HEK293 (cell line): ENCODE measurements around the gene B4GALNT2.

Experiments
- CTCF ChIA-PET: fragments of 350-600 bp; formaldehyde crosslinking; extraction: SDS; loops from one replicate; lab custom pipeline; 2021; ENCODE audit warnings: antibody characterized with exemption; lab: Yijun Ruan, JAX
- POLR2A ChIA-PET: fragments of 300-600 bp; formaldehyde crosslinking; extraction: SDS; loops from one replicate; lab custom pipeline; 2020; ENCODE audit warnings: antibody characterized with exemption, inconsistent platforms; lab: Yijun Ruan, JAX
- H3K27ac ChIP-seq: fragments of 200-500 bp; sonication (Bioruptor generic); 2 replicates; pipeline ENCODE4 v1.5.1; 2014; ENCODE audit warnings: low read depth, low read length, control low read depth, inconsistent platforms; ENCODE audit errors: extremely low read depth
- H3K36me3 ChIP-seq, 2 experiments: fragments of 200-500 bp in 1 of 2; sonication (Bioruptor generic) in 1 of 2; 1 replicate in 1 of 2; 2 replicates in 1 of 2; pipeline ENCODE4 v1.5.1; 2014 to 2017; ENCODE audit warnings: inconsistent platforms in 2 of 2, low read length in 2 of 2; ENCODE audit not compliant: control insufficient read depth in 2 of 2, insufficient read depth in 1 of 2
- H3K4me1 ChIP-seq: fragments of 200-500 bp; sonication (Bioruptor generic); 2 replicates; pipeline ENCODE4 v1.5.1; 2014; ENCODE audit warnings: mild to moderate bottlenecking, low read length, inconsistent platforms; ENCODE audit not compliant: control insufficient read depth, insufficient read depth
- H3K4me3 ChIP-seq: 2 replicates; pipeline ENCODE4 v1.5.1; 2011; ENCODE audit warnings: low read depth, mild to moderate bottlenecking, control low read depth, low read length, moderate library complexity
- H3K9me3 ChIP-seq: fragments of 200-500 bp; sonication (Bioruptor generic); 2 replicates; pipeline ENCODE4 v1.5.1; 2014; ENCODE audit warnings: low read depth, low read length, inconsistent platforms; ENCODE audit not compliant: control insufficient read depth, insufficient read depth
- GLI4 ChIP-seq: fragments of 450-650 bp; formaldehyde crosslinking; IDR thresholded peaks from 2 replicates; pipeline ENCODE4 v1.5.1; 2016; ENCODE audit warnings: missing biosample characterization, missing genetic modification characterization
- KLF9 ChIP-seq: fragments of 450-650 bp; formaldehyde crosslinking; IDR thresholded peaks from 2 replicates; pipeline ENCODE4 v1.5.1; 2016; ENCODE audit warnings: missing biosample characterization, missing genetic modification characterization, low read depth
- SCRT2 ChIP-seq: fragments of 450-650 bp; formaldehyde crosslinking; IDR thresholded peaks from 2 replicates; pipeline ENCODE4 v1.5.1; 2016; ENCODE audit warnings: missing biosample characterization, missing genetic modification characterization
- SETDB1 ChIP-seq: IDR thresholded peaks from one replicate; pipeline ENCODE4 v1.6.1; 2017; ENCODE audit warnings: mild to moderate bottlenecking, low read length, moderate library complexity, mixed read lengths; ENCODE audit not compliant: insufficient read length
- TRIM28 ChIP-seq: IDR thresholded peaks from 2 replicates; pipeline ENCODE4 v1.6.1; 2011; ENCODE audit warnings: low read length, control low read depth, borderline replicate concordance
- ZNF112 ChIP-seq: fragments of 450-650 bp; formaldehyde crosslinking; IDR thresholded peaks from 2 replicates; pipeline ENCODE4 v1.5.0; 2017; ENCODE audit warnings: missing biosample characterization, missing genetic modification characterization
- ZNF146 ChIP-seq: fragments of 450-650 bp; formaldehyde crosslinking; IDR thresholded peaks from 2 replicates; pipeline ENCODE4 v1.5.1; 2016; ENCODE audit warnings: missing biosample characterization, missing genetic modification characterization
- ZNF155 ChIP-seq: fragments of 450-650 bp; formaldehyde crosslinking; IDR thresholded peaks from 2 replicates; pipeline ENCODE4 v1.5.1; 2016; ENCODE audit warnings: missing biosample characterization, missing genetic modification characterization
- ZNF174 ChIP-seq: fragments of 450-650 bp; formaldehyde crosslinking; IDR thresholded peaks from 2 replicates; pipeline ENCODE4 v1.5.0; 2017; ENCODE audit warnings: missing biosample characterization, mild to moderate bottlenecking, missing genetic modification characterization
- ZNF202 ChIP-seq: fragments of 450-650 bp; formaldehyde crosslinking; IDR thresholded peaks from 2 replicates; pipeline ENCODE4 v1.5.1; 2016; ENCODE audit warnings: missing biosample characterization, missing genetic modification characterization, borderline replicate concordance
- ZNF23 ChIP-seq: fragments of 450-650 bp; formaldehyde crosslinking; IDR thresholded peaks from 2 replicates; pipeline ENCODE4 v1.5.1; 2016; ENCODE audit warnings: missing biosample characterization, missing genetic modification characterization, borderline replicate concordance
- ZNF324 ChIP-seq: fragments of 450-650 bp; formaldehyde crosslinking; IDR thresholded peaks from 2 replicates; pipeline ENCODE4 v1.5.1; 2016; ENCODE audit warnings: missing biosample characterization, missing genetic modification characterization
- ZNF555 ChIP-seq: fragments of 450-650 bp; formaldehyde crosslinking; conservative IDR thresholded peaks from 2 replicates; pipeline ENCODE4 v1.5.1; 2017; ENCODE audit warnings: missing biosample characterization, mild to moderate bottlenecking, missing genetic modification characterization, inconsistent platforms
- ZNF561 ChIP-seq: fragments of 450-650 bp; IDR thresholded peaks from 2 replicates; pipeline ENCODE4 v1.5.1; 2018; ENCODE audit warnings: missing biosample characterization, missing genetic modification characterization, borderline replicate concordance
- ZNF610 ChIP-seq: fragments of 450-650 bp; formaldehyde crosslinking; IDR thresholded peaks from 2 replicates; pipeline ENCODE4 v1.5.1; 2016; ENCODE audit warnings: missing biosample characterization, missing genetic modification characterization, borderline replicate concordance
- ZNF660 ChIP-seq: fragments of 450-650 bp; IDR thresholded peaks from 2 replicates; pipeline ENCODE4 v1.5.1; 2018; ENCODE audit warnings: missing biosample characterization, mild to moderate bottlenecking, missing genetic modification characterization
- ZNF677 ChIP-seq: fragments of 450-650 bp; IDR thresholded peaks from 2 replicates; pipeline ENCODE4 v1.5.0; 2018; ENCODE audit warnings: missing biosample characterization, mild to moderate bottlenecking, missing genetic modification characterization, moderate library complexity
- ZSCAN30 ChIP-seq: fragments of 450-650 bp; IDR thresholded peaks from 2 replicates; pipeline ENCODE4 v1.5.1; 2018; ENCODE audit warnings: missing biosample characterization, mild to moderate bottlenecking, missing genetic modification characterization, moderate library complexity
- TF ChIP-seq, protein P1 (sequence below): fragments of 450-650 bp; formaldehyde crosslinking; IDR thresholded peaks from 2 replicates; pipeline ENCODE4 v1.5.1; 2017; ENCODE audit warnings: missing biosample characterization, missing genetic modification characterization
- TF ChIP-seq, protein P2 (sequence below): fragments of 450-650 bp; formaldehyde crosslinking; IDR thresholded peaks from 2 replicates; pipeline ENCODE4 v1.5.1; 2016; ENCODE audit warnings: missing biosample characterization, missing genetic modification characterization

B4GALNT2 gene

DNA sequence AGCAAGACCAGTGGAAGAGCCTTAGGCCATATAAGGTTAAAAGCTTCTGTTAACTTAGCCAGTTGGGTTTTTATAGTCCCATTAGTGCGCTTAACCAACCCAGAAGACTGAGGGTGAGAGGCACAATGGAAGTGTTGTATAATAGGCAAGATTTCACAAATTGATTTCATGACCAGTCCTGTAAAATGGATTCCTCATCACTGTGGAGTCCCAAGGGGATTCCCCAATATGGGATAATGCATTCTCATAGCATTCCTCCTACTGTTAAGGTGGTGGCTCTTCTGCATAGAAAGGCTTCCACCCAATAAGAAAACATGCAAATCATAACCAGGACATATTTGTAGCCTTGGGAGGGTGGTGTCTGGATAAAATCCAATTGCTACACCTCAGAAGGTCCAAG lies 22.1 kb upstream of the B4GALNT2 start:
- Histone ChIP-seq H3K4me1 (peaks cover 11% of the 10 kb centered on the region), H3K27ac (no peak overlapping the region), H3K4me3 (no peak overlapping the region), H3K9me3 (no peaks in the 10 kb centered on the region), H3K36me3 (no peaks in the 10 kb centered on the region)
- ChIA-PET CTCF (no interaction called here), POLR2A (no interaction called here)
- TF ChIP-seq ZNF324 (tag by site-specific recombination) (no peak), ZNF174 (tag by site-specific recombination) (no peak), KLF9 (no peak), ZNF23 (tag by site-specific recombination) (no peak), TRIM28 (no peak), ZNF677 (tag by site-specific recombination) (no peak), ZNF112 (no peak)
- TF ChIP-seq, protein P1, sequence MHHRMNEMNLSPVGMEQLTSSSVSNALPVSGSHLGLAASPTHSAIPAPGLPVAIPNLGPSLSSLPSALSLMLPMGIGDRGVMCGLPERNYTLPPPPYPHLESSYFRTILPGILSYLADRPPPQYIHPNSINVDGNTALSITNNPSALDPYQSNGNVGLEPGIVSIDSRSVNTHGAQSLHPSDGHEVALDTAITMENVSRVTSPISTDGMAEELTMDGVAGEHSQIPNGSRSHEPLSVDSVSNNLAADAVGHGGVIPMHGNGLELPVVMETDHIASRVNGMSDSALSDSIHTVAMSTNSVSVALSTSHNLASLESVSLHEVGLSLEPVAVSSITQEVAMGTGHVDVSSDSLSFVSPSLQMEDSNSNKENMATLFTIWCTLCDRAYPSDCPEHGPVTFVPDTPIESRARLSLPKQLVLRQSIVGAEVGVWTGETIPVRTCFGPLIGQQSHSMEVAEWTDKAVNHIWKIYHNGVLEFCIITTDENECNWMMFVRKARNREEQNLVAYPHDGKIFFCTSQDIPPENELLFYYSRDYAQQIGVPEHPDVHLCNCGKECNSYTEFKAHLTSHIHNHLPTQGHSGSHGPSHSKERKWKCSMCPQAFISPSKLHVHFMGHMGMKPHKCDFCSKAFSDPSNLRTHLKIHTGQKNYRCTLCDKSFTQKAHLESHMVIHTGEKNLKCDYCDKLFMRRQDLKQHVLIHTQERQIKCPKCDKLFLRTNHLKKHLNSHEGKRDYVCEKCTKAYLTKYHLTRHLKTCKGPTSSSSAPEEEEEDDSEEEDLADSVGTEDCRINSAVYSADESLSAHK (tag by site-specific recombination): no peak

DNA sequence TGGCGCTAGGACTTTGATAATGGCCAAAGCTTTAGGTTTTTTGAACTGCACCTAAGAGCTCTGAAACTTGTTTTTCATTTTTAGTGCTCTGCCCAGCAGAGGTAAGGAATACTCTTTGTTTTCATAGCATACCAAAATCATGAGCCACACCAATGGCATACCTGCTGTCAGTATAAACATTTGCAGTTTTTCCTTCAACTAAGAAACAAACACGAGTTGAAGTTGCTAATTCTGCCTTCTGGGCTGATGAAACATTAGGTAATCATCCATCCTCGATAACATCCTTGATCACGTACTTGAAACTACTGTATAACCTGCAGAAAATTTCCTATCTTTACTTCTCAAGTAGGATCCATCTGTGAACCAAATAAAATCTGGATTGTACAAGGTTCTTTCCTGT lies 20.6 kb upstream of the B4GALNT2 start:
- Histone ChIP-seq H3K27ac (no peak overlapping the region), H3K4me3 (no peak overlapping the region), H3K9me3 (no peaks in the 10 kb centered on the region), H3K36me3 (no peaks in the 10 kb centered on the region), H3K4me1 (peaks cover 11% of the 10 kb centered on the region)
- ChIA-PET CTCF (interaction anchor here (0.6 to 1.1 kb wide), 3 partner anchors 16 to 308 kb away, joined by 3 to 4 read pairs (median 3); no protein-coding TSS in a partner anchor), POLR2A (no interaction called here)
- TF ChIP-seq ZNF660 (tag by site-specific recombination) (no peak), ZNF155 (tag by site-specific recombination) (no peak), SCRT2 (tag by site-specific recombination) (no peak), ZNF555 (tag by site-specific recombination) (no peak), SETDB1 (no peak), ZNF677 (tag by site-specific recombination) (no peak), GLI4 (tag by site-specific recombination) (no peak), ZNF561 (tag by site-specific recombination) (no peak), ZNF202 (tag by site-specific recombination) (no peak), ZSCAN30 (no peak)
- TF ChIP-seq, protein P2, sequence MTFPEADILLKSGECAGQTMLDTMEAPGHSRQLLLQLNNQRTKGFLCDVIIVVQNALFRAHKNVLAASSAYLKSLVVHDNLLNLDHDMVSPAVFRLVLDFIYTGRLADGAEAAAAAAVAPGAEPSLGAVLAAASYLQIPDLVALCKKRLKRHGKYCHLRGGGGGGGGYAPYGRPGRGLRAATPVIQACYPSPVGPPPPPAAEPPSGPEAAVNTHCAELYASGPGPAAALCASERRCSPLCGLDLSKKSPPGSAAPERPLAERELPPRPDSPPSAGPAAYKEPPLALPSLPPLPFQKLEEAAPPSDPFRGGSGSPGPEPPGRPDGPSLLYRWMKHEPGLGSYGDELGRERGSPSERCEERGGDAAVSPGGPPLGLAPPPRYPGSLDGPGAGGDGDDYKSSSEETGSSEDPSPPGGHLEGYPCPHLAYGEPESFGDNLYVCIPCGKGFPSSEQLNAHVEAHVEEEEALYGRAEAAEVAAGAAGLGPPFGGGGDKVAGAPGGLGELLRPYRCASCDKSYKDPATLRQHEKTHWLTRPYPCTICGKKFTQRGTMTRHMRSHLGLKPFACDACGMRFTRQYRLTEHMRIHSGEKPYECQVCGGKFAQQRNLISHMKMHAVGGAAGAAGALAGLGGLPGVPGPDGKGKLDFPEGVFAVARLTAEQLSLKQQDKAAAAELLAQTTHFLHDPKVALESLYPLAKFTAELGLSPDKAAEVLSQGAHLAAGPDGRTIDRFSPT: no peak

DNA sequence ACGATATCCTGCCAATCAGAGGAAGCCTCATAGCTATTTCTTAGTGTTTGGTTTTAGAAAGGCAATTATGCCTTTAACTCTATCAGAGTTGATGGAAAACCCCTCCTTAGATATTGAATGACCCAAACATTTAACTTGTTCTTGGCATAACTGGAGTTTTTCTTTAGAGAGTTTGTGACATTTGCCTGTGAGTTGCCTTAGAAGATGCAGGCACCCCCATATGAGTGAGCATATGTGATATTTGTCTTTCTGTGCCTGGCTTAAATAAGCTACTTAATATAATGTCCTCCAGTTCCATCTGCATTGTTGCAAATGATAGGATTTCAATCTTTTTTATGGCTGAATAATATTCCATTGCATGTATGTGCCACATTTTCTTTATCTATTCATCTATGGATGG lies 19.6 kb upstream of the B4GALNT2 start:
- ChIA-PET CTCF (interaction anchor here (0.6 to 0.8 kb wide), 2 partner anchors 19 to 29 kb away, joined by 3 read pairs; no protein-coding TSS in a partner anchor), POLR2A (no interaction called here)
- Histone ChIP-seq H3K4me3 (no peak overlapping the region), H3K9me3 (no peaks in the 10 kb centered on the region), H3K36me3 (no peaks in the 10 kb centered on the region), H3K27ac (no peak overlapping the region), H3K4me1 (peaks cover 10% of the 10 kb centered on the region)
- TF ChIP-seq ZNF610 (tag by site-specific recombination) (no peak), ZNF146 (tag by site-specific recombination) (0 out of 2 replicates have a peak, but pooled peaks have one; percentile 52)
